NCI-H1105 (cell line): ENCODE measurements around the gene ATF3.
"Not testable (repeated sequence)": the region's sequence is repeated elsewhere in the genome, so short reads cannot be mapped to it uniquely, and the experiment has no call there.

Experiments
- DNase-seq: peaks from one replicate; lab custom pipeline; 2025; lab: John Stamatoyannopoulos, UW

Gene ATF3

DNA sequence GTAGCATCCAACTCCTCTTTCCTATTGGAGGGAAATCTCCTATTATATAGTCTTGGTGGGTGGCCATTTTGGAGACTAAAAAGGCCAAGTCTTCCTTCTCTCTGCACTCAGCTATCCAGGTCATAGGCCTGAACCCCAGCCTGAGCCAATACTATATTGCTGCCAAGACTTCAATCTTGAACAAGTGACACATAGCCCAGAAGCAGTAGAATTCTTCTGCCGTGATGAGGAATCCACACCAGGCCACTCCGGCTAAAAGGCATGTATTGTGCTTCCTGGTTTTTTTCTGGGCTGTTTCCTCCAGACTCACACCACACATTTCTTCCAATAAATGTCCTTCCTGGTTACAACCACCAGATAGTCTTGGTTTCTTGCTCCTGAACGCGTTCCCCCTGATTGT, 43.0 kb downstream of the ATF3 start:
- no peak for DNase-seq

DNA sequence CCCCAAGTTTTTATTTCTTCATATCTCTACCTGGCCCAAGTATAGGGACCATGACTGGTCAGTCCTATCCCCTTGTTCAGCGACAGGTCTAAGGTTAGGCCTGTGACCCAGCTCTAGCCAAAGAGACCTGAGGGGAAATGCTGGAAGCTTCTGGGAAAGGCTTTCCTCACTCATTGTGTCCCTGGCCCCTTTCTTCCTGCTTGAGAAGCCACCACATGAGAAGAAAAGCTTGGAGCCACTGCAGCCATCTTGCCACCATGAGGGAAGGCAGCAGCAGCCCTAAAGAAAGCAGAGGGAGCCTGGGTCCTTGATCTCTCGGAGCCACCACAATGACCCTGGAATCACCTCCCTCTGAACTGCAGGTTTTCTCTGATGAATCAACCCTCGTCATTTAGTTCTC, 43.4 kb downstream of the ATF3 start:
- DNase-seq: no peak

GRCh38 chr1:212652609-212653008, 44.0 kb downstream of the ATF3 start:
- DNase-seq: no peak

DNA sequence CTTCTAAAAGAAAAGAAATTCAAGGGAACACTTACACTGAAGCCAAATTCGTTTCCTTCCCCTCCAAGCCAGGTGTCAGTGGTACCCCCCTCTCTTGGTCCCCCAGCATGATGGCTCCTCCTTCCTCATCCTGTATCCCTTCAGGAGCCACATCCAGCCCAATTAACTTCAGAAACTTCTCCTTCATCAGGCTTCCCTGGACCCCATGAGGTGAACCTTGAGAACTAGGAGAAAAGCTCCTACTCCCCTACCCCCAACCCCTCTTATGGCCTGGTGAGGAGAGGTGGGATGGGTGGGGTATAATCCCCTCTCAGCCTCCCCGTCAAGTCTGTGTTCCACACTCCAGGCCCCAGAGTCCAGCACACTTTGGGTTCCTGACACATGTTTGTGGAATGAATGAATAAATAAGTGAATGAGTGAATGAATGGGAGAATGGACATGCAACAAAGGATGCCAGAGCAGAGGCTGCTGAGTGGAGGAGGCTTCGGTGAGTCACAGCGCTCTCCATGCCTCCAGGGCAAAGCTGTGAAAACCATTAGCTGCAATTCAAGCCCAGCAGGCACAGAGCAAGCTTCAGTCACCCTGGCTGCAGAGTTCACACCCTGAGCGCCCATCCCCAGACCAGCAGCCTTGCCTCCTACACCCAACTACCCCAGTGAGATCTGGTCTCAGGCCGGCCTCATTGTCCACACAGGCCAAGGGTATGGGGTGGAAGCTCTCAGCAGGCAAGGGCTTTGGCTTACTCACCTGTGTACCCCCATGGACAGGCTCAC, 47.3 kb downstream of the ATF3 start:
- no peak for DNase-seq

- DNase-seq: no peak
These were observed 48.2 kb downstream of the ATF3 start for GRCh38 chr1:212656730-212657129.

DNA sequence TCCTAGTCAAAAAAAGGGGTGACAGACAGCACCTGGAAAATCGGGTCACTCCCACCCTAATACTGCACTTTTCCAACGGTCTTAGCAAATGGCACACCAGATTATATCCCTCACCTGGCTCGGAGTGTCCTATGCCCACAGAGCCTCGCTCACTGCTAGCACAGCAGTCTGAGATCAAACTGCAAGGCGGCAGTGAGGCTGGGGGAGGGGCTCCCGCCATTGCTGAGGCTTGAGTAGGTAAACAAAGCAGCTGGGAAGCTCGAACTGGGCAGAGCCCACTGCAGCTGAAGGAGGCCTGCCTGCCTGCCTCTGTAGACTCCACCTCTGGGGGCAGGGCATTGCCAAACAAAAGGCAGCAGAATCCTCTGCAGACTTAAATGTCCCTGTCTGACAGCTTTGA, 49.7 kb downstream of the ATF3 start:
- not testable (repeated sequence) for DNase-seq

- no peak for DNase-seq
These were observed 56.0 kb downstream of the ATF3 start for GRCh38 chr1:212664409-212665199.

DNA sequence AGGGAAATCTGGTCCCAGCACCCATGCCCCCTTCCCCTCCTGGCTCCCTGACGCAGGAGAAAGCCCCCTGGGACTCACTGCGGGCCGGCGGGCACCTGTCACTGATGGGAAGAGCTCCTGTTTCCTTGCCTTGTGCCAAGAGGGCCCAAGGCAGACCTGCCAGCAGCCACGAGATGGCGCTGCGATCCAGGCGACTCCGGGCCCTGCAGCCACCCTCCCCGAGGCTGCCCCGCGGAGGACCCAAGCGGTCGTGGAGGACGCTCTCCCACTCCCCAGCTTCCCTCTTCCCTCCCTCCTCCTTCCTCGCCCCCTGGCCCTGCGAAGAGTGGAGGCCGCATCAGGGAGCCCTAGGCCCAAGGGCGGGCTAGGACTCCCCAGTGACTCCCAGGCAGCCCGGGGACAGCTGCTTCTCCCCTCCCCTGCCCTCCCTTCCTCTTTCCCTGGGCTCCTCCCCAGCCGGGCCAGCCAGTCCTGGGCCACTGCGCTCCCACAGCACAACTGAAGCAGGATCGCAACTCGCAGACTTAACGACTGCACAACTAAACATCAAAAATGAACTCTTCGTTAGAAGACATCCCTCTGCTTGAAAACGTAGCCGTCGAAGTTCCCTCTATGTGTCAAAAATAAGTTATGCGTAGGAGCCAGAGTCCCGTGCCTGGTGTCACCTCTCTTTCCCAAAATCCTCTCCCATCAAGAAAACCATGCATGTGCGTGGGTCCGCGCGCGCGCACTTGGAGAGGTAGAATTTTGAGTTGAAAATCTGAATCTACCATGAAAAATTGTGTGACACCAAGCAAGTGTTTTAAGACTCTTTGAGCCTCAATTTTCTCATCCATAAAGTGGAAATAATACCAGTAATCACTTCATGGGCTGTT, 56.9 kb downstream of the ATF3 start:
- DNase-seq: peak; percentile 37

- no peak for DNase-seq
These were observed 57.7 kb downstream of the ATF3 start for GRCh38 chr1:212666116-212666775.

DNA sequence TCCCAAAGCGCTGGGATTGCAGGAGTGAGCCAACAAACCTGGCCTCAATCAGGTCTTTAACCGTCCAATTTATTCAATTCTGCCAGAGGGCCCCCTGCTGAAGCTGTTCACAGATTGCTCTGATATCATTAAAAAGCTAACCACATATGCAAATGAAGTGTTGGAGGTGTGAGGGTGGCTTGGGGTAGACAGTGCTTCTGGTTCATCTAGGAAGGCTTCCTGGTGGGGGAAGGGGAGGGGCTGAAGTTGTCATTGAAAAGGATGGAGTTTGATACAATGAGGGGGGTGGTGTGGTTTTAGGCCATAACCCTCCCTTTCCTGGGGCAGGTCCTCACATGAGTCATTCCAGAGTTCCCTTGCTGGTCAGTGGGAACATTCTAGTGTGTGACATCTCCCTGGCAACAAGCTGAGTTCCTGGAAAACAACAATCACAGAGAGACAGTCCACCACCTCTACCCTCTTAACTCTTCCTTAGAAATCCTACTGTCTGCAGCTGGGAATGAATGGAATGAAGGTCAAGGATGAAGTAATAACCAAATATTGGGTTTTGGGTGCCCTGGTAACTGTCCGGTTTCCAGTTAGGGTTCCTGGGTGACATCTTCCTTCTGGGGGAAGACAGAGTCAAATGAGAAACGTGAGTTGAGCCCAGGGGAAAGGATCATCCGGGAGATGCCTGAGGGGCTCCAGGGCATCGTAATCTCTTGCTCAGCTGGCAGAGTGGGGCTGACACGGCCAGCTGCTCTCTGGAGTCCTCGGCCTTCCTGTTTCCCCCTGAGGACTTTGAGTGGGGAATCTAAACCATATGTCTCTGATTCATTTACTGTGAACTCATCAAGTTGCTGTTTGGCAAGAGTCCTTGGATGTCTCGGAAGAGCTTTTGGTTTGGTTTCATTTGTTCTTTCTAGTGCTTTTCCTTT, 58.9 kb downstream of the ATF3 start:
- DNase-seq: no peak

DNA sequence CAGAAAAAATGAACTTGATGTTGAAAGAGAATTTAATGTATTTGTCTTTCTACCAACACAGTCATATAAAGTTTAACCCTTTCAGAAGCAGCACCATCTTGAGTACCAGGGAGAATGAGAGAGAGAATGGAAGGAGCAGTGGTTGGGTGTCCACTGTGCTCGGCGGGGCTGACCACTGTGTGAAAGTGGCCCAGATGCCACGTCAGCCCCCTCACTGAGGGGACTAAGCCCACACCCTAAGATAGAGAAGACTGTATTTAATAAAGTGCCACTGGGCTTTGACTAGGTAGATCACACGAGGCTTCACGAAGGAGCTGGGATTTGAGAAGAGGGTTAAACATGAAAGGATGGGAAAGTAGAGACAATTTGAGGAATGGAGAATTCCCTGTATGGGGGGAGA, 59.9 kb downstream of the ATF3 start:
- no peak for DNase-seq

- no peak for DNase-seq
These were observed 60.5 kb downstream of the ATF3 start for GRCh38 chr1:212669102-212669501.

DNA sequence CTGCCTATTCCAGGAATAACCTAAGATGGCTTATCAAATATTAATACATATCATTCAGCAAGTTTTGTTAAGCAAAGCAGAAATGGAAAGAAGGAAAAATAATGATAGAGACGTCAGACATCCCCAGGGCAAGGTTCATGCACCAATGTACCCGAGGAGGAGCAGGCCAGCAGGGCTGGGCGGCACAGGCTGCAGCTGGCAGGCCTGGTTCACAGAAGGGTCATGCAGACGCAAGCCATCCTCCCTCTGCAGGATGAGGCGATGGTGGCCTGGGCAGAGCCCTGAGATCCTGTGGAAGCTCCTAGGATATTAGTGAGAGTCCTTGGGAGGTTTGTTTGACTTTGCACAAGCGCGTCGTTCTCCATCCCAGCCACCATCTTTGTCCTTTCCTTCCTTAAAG, 61.0 kb downstream of the ATF3 start:
- DNase-seq: no peak

- DNase-seq: no peak
These were observed 61.7 kb downstream of the ATF3 start for GRCh38 chr1:212670301-212670700.
